GM21723 (cell line): Measurements from ENCODE around the gene KTI12.

Source experiments
- ATAC-seq: cut with Tn5 transposase; IDR thresholded peaks from one replicate; pipeline ENCODE4 v1.9.1; 2021; ENCODE audit warnings: mild to moderate bottlenecking, moderate library complexity; ENCODE audit not compliant: unreplicated experiment

The KTI12 gene

DNA sequence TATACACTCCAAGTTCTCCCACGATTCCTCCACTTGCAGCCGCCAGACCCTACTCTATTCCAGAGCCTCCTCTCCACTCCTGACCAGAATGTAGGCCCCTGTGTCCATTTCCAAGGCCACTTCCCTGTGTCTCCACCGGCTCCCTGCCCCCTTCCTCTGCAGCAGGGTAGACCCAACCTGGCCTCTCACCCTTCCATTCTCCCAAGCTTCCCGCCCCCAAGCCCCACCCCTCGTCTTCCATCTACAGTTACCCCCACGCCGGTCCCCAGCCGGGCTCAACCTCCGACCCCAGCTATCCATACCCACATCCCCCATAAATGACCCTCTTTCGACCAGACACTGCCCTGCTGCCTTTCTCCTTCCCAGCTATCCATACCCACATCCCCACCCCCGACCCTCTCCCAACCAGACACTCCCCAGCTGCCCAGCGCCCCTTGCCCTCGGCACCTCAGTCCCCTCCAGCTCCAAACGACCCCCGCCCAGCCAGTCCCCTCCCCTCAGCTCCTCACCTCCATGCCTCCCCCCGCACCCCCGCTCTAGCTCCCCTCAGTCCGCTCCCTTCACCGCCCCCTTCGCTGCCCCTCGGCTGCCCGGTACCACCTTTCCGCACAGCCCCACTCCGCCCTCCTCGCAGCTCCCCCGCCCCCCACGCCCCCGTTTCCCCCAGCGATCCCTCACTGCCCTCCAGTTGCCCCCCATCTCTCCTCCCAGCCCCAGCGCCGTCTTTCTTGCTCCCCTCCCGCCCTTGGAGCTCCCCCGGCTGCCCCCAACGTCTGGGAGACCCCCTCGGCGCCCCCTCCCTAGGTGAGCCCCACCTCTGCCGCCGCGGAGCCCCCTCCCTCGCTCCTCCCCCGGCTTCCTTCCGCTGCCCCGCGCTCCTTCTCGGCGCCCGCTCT lies 43.8 kb downstream of the KTI12 start:
- no peak for ATAC-seq

DNA sequence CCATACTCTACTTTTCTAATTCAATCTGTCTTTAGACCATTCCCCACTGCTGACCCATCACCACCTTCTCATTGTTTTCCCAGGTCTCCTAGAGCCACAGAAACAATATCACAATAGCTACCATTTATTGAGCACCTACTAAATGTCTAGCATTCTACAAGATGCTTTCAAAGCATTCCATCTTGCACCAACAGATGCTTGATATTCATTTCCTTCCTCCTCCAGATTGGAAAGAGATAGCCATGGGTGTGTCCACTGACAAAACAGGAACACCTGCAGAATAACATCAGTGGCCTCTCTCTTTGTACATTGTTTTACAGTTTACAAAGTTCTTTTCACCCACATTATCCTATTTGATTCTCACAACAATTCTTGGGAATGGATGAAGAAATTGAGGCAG lies 45.4 kb downstream of the KTI12 start:
- no peak for ATAC-seq

DNA sequence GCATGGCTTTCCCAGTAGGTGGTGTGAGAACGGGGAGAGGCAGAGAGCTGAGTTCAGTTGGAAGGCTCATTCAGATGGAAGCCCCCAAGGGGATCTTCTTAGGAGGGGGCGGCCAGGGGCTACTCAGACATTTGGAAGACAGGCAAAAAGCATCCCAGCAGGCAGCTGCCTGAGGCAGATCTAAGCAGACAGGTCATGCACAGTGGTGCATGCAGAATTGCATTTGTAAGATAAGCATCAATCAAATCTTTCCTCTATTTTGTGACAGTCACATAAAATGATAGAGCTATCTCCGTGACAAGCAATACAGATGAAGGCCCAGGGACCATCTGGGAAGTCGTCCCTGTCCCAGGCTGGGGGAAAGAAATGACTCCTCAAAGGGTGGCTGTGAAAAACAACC lies 46.9 kb downstream of the KTI12 start:
- no peak for ATAC-seq

DNA sequence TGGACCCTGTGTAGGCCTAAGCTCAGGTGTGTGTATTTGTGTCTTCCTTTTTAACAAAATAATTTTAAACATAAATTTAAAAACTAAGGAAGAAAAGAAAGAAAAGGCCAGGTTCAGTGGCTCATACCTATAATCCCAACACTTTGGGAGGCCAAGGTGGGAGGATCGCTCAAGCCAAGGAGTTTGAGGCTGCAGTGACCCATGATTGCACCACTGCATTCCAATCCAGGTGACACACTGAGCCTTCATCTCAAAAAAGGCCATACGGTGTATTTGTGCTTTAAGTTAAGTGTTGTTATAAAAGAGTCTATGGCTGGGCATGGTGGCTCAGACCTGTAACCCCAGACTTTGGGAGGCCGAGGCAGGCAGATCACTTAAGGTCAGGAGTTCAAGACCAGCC lies 51.4 kb downstream of the KTI12 start:
- ATAC-seq, result no peak
